Activated naive CD8-positive, alpha-beta T cell treated with anti-CD3 and anti-CD28 coated beads for 36 hours (primary cell): Measurements from ENCODE around the gene WNK1. TPM values are rescaled to one million over a fixed set of nuclear protein-coding genes. Genes with fewer than 3 reads are reported as not detected.
"Not testable (repeated sequence)": the region's sequence is repeated elsewhere in the genome, so short reads cannot be mapped to it uniquely, and the experiment has no call there.

Experiments used
- DNase-seq: peaks from one replicate; pipeline ENCODE4 v3.0.0; 2021
- H3K27ac Mint-ChIP-seq: one replicate; pipeline ENCODE4 v1.8.0; 2022; ENCODE audit warnings: mild to moderate bottlenecking, moderate library complexity, mixed read lengths
- H3K27me3 Mint-ChIP-seq: one replicate; pipeline ENCODE4 v1.8.0; 2022; ENCODE audit warnings: mild to moderate bottlenecking, mixed read lengths
- H3K36me3 Mint-ChIP-seq: one replicate; pipeline ENCODE4 v1.8.0; 2021; ENCODE audit warnings: mild to moderate bottlenecking, mixed read lengths
- H3K4me1 Mint-ChIP-seq: one replicate; pipeline ENCODE4 v1.8.0; 2021; ENCODE audit warnings: mixed read lengths
- H3K4me3 Mint-ChIP-seq: one replicate; pipeline ENCODE4 v1.8.0; 2022; ENCODE audit warnings: mild to moderate bottlenecking, moderate library complexity, mixed read lengths
- H3K9me3 Mint-ChIP-seq: one replicate; pipeline ENCODE4 v1.8.0; 2022; ENCODE audit warnings: mixed read lengths
- total RNA-seq, 2 experiments: library from RNA; stranded (reverse); gene quantifications; one replicate each; pipeline ENCODE4 v1.2.3, GENCODE V29; 2021

Gene WNK1
- total RNA-seq, 2 experiments from 2014 or later: 117 to 118 TPM

GRCh38 chr12:780750-781379 is 28.5 kb downstream of the WNK1 start:
- H3K9me3 Mint-ChIP-seq: no peaks in the 10 kb centered on the region
- peaks cover 65% of the 10 kb centered on the region for H3K4me1 Mint-ChIP-seq
- no peaks in the 10 kb centered on the region for H3K27me3 Mint-ChIP-seq
- no peak overlapping the region for H3K4me3 Mint-ChIP-seq
- no peak for DNase-seq
- H3K36me3 Mint-ChIP-seq: peaks cover 13% of the 10 kb centered on the region
- no peak overlapping the region for H3K27ac Mint-ChIP-seq

GRCh38 chr12:785706-786105 is 33.3 kb downstream of the WNK1 start:
- peaks cover 14% of the 10 kb centered on the region for H3K36me3 Mint-ChIP-seq

GRCh38 chr12:788288-788687 is 35.9 kb downstream of the WNK1 start:
- H3K4me1 Mint-ChIP-seq: peaks cover 66% of the 10 kb centered on the region

More at GRCh38 chr12:785706-786105, 33.3 kb downstream of the WNK1 start:
- DNase-seq: no peak
- no peak overlapping the region for H3K27ac Mint-ChIP-seq
- no peaks in the 10 kb centered on the region for H3K9me3 Mint-ChIP-seq
- H3K27me3 Mint-ChIP-seq: no peaks in the 10 kb centered on the region
- peaks cover 62% of the 10 kb centered on the region for H3K4me1 Mint-ChIP-seq
- no peak overlapping the region for H3K4me3 Mint-ChIP-seq

GRCh38 chr12:788762-789161 is 36.4 kb downstream of the WNK1 start:
- H3K4me1 Mint-ChIP-seq: peaks cover 71% of the 10 kb centered on the region
- H3K27ac Mint-ChIP-seq, H3K9me3 Mint-ChIP-seq, H3K27me3 Mint-ChIP-seq, DNase-seq, H3K4me3 Mint-ChIP-seq: not testable (repeated sequence)
- peaks cover 23% of the 10 kb centered on the region for H3K36me3 Mint-ChIP-seq

More at GRCh38 chr12:788288-788687, 35.9 kb downstream of the WNK1 start:
- Mint-ChIP-seq H3K4me3 (no peak overlapping the region), H3K27me3 (no peaks in the 10 kb centered on the region), H3K9me3 (peaks cover 4% of the 10 kb centered on the region), H3K36me3 (peaks cover 22% of the 10 kb centered on the region), H3K27ac (no peak overlapping the region)
- no peak for DNase-seq

GRCh38 chr12:789852-790563 is 37.6 kb downstream of the WNK1 start:
- no peak for DNase-seq
- H3K27ac Mint-ChIP-seq: no peak overlapping the region
- H3K4me3 Mint-ChIP-seq: no peak overlapping the region
- H3K4me1 Mint-ChIP-seq: peaks cover 78% of the 10 kb centered on the region
- H3K36me3 Mint-ChIP-seq: peaks cover 32% of the 10 kb centered on the region
- peaks cover 6% of the 10 kb centered on the region for H3K9me3 Mint-ChIP-seq
- no peaks in the 10 kb centered on the region for H3K27me3 Mint-ChIP-seq

- Mint-ChIP-seq H3K27me3 (no peaks in the 10 kb centered on the region), H3K9me3 (peaks cover 6% of the 10 kb centered on the region), H3K36me3 (peaks cover 34% of the 10 kb centered on the region), H3K27ac (peak overlapping the region; percentile 16), H3K4me3 (no peak overlapping the region), H3K4me1 (peaks cover 80% of the 10 kb centered on the region)
- no peak for DNase-seq
Measured at GRCh38 chr12:790608-791007, 38.2 kb downstream of the WNK1 start.

GRCh38 chr12:793037-793436 is 40.7 kb downstream of the WNK1 start:
- H3K36me3 Mint-ChIP-seq: peaks cover 28% of the 10 kb centered on the region
- H3K27ac Mint-ChIP-seq: peak overlapping the region; percentile 50
- peaks cover 6% of the 10 kb centered on the region for H3K9me3 Mint-ChIP-seq
- peaks cover 86% of the 10 kb centered on the region for H3K4me1 Mint-ChIP-seq
- H3K27me3 Mint-ChIP-seq: no peaks in the 10 kb centered on the region
- DNase-seq: no peak
- peak overlapping the region; percentile 32 for H3K4me3 Mint-ChIP-seq

- H3K27ac Mint-ChIP-seq: peak overlapping the region; percentile 94
- DNase-seq: no peak
- H3K9me3 Mint-ChIP-seq: peaks cover 6% of the 10 kb centered on the region
- peaks cover 28% of the 10 kb centered on the region for H3K36me3 Mint-ChIP-seq
- H3K27me3 Mint-ChIP-seq: no peaks in the 10 kb centered on the region
- H3K4me1 Mint-ChIP-seq: peaks cover 86% of the 10 kb centered on the region
- H3K4me3 Mint-ChIP-seq: no peak overlapping the region
Measured at GRCh38 chr12:793711-794110, 41.3 kb downstream of the WNK1 start.

GRCh38 chr12:795305-795704 is 42.9 kb downstream of the WNK1 start:
- Mint-ChIP-seq H3K36me3 (peaks cover 31% of the 10 kb centered on the region), H3K4me3 (peak overlapping the region; percentile 73), H3K27me3 (no peaks in the 10 kb centered on the region), H3K4me1 (peaks cover 74% of the 10 kb centered on the region), H3K27ac (peak overlapping the region; percentile 94), H3K9me3 (peaks cover 6% of the 10 kb centered on the region)
- DNase-seq: peak; percentile 67

GRCh38 chr12:800401-800800 is 48.0 kb downstream of the WNK1 start:
- H3K4me1 Mint-ChIP-seq: peaks cover 65% of the 10 kb centered on the region
- H3K4me3 Mint-ChIP-seq: no peak overlapping the region

GRCh38 chr12:802242-803120 is 50.1 kb downstream of the WNK1 start:
- no peak for DNase-seq
- peaks cover 26% of the 10 kb centered on the region for H3K36me3 Mint-ChIP-seq
- H3K4me1 Mint-ChIP-seq: peaks cover 64% of the 10 kb centered on the region
- no peaks in the 10 kb centered on the region for H3K27me3 Mint-ChIP-seq
- no peaks in the 10 kb centered on the region for H3K9me3 Mint-ChIP-seq
- H3K27ac Mint-ChIP-seq: no peak overlapping the region
- H3K4me3 Mint-ChIP-seq: no peak overlapping the region

More at GRCh38 chr12:800401-800800, 48.0 kb downstream of the WNK1 start:
- Mint-ChIP-seq H3K27me3 (no peaks in the 10 kb centered on the region), H3K36me3 (peaks cover 25% of the 10 kb centered on the region), H3K27ac (no peak overlapping the region), H3K9me3 (no peaks in the 10 kb centered on the region)
- no peak for DNase-seq

GRCh38 chr12:805022-805632 is 52.7 kb downstream of the WNK1 start:
- Mint-ChIP-seq H3K27ac (no peak overlapping the region), H3K4me3 (no peak overlapping the region), H3K9me3 (no peaks in the 10 kb centered on the region), H3K4me1 (peaks cover 70% of the 10 kb centered on the region), H3K36me3 (peaks cover 19% of the 10 kb centered on the region), H3K27me3 (no peaks in the 10 kb centered on the region)
- no peak for DNase-seq

GRCh38 chr12:806200-806791 is 53.9 kb downstream of the WNK1 start:
- Mint-ChIP-seq H3K9me3 (no peaks in the 10 kb centered on the region), H3K4me1 (peaks cover 70% of the 10 kb centered on the region), H3K4me3 (no peak overlapping the region), H3K27me3 (no peaks in the 10 kb centered on the region), H3K36me3 (peaks cover 10% of the 10 kb centered on the region), H3K27ac (no peak overlapping the region)
- no peak for DNase-seq

GRCh38 chr12:807041-807735 is 54.8 kb downstream of the WNK1 start:
- Mint-ChIP-seq H3K4me3 (peak overlapping the region; percentile 55), H3K9me3 (no peaks in the 10 kb centered on the region), H3K27me3 (no peaks in the 10 kb centered on the region), H3K4me1 (peaks cover 71% of the 10 kb centered on the region), H3K27ac (peak overlapping the region; percentile 69), H3K36me3 (peaks cover 10% of the 10 kb centered on the region)
- DNase-seq: no peak
